DMS53 treated with DMSO at 0.1 percent for 48 hours (cell line): ENCODE results near the gene IL12RB1.
A peak's percentile ranks its signal among the peaks of the same experiment; 100 is the strongest.

Source experiments
- DNase-seq: peaks from one replicate; lab custom pipeline; 2025; ENCODE audit not compliant: unreplicated experiment; lab: John Stamatoyannopoulos, UW

IL12RB1 gene

GRCh38 chr19:18086590-18087138, at the start of gene IL12RB1:
TSS of gene IL12RB1 (minus strand) at chr19:18086934. CDS start at chr19:18086823, 111 bp downstream.
- DNase-seq, result no peak

- peak; percentile 69 for DNase-seq
Measured at GRCh38 chr19:18135712-18136584, 49.2 kb upstream of the IL12RB1 start.

- no peak for DNase-seq
Measured at GRCh38 chr19:18131841-18132596, 45.3 kb upstream of the IL12RB1 start.

GRCh38 chr19:18130523-18131242, 43.9 kb upstream of the IL12RB1 start:
- DNase-seq, result no peak

GRCh38 chr19:18128805-18129204, 42.1 kb upstream of the IL12RB1 start:
- DNase-seq, result no peak

GRCh38 chr19:18128044-18128443, 41.3 kb upstream of the IL12RB1 start:
- DNase-seq, result no peak

- DNase-seq, result no peak
Measured at GRCh38 chr19:18126097-18126496, 39.4 kb upstream of the IL12RB1 start.

- DNase-seq, result no peak
Measured at GRCh38 chr19:18123819-18124218, 37.1 kb upstream of the IL12RB1 start.

GRCh38 chr19:18122860-18123795, 36.4 kb upstream of the IL12RB1 start:
- DNase-seq, result no peak

GRCh38 chr19:18122424-18122823, 35.7 kb upstream of the IL12RB1 start:
- no peak for DNase-seq

- no peak for DNase-seq
Measured at GRCh38 chr19:18121166-18121565, 34.4 kb upstream of the IL12RB1 start.

- no peak for DNase-seq
Measured at GRCh38 chr19:18120127-18120526, 33.4 kb upstream of the IL12RB1 start.

- no peak for DNase-seq
Measured at GRCh38 chr19:18119717-18120105, 33.0 kb upstream of the IL12RB1 start.

GRCh38 chr19:18119013-18119716, 32.4 kb upstream of the IL12RB1 start:
- no peak for DNase-seq

- no peak for DNase-seq
Measured at GRCh38 chr19:18118420-18119012, 31.8 kb upstream of the IL12RB1 start.

- peak; percentile 43 for DNase-seq
Measured at GRCh38 chr19:18117692-18118378, 31.1 kb upstream of the IL12RB1 start.

- DNase-seq, result no peak
Measured at GRCh38 chr19:18117364-18117691, 30.6 kb upstream of the IL12RB1 start.

GRCh38 chr19:18114483-18114882, 27.7 kb upstream of the IL12RB1 start:
- no peak for DNase-seq

- no peak for DNase-seq
Measured at GRCh38 chr19:18113827-18114226, 27.1 kb upstream of the IL12RB1 start.
